ENCODE results near the gene PLEK2. TPM values are rescaled to one million over a fixed set of nuclear protein-coding genes. Genes with fewer than 3 reads are reported as not detected.

Gene PLEK2
- polyA plus RNA-seq, 1 donor from 2014 or later = not detected

- Histone ChIP-seq H3K27me3 (ENCODE audit: insufficient read depth, low read depth, low read length) (no peaks in the 10 kb centered on the region), H2AFZ (ENCODE audit: low read depth, low read length) (no peak overlapping the region), H3K27ac (ENCODE audit: low read length) (no peak overlapping the region), H3K9me2 (ENCODE audit: insufficient read depth, low read length) (no peaks in the 10 kb centered on the region), H3K9ac (ENCODE audit: low read length) (no peak overlapping the region), H3K79me2 (replicated peaks; ENCODE audit: insufficient read depth, low read length) (no peaks in the 10 kb centered on the region), H3F3A (ENCODE audit: insufficient read depth, low read length, poor library complexity, severe bottlenecking) (no peaks in the 10 kb centered on the region), H4K20me1 (ENCODE audit: insufficient read depth) (no peaks in the 10 kb centered on the region), H3K9me3 (ENCODE audit: low read length) (no peaks in the 10 kb centered on the region), H3K36me3 (ENCODE audit: insufficient read depth, low read length) (no peaks in the 10 kb centered on the region), H3K4me2 (ENCODE audit: low read length) (no peak overlapping the region), H3K4me3 (ENCODE audit: low read length) (no peak overlapping the region)
- no peak for TF ChIP-seq REST (IDR thresholded peaks at IDR 0.05; ENCODE audit: borderline replicate concordance)
- no peak for TF ChIP-seq SMC3 (conservative IDR thresholded peaks at IDR 0.05; ENCODE audit: poor library complexity)
- no peak for TF ChIP-seq EP300 (conservative IDR thresholded peaks at IDR 0.05; ENCODE audit: poor library complexity, severe bottlenecking)
- no peak for TF ChIP-seq POLR2AphosphoS5 (IDR thresholded peaks at IDR 0.05)
- TF ChIP-seq RAD21 (conservative IDR thresholded peaks at IDR 0.05) = no peak
- TF ChIP-seq MXI1 (conservative IDR thresholded peaks at IDR 0.05; ENCODE audit: poor library complexity, severe bottlenecking) = no peak
- no peak for TF ChIP-seq EZH2 (IDR thresholded peaks at IDR 0.05; ENCODE audit: borderline replicate concordance, insufficient read depth, low read length, poor library complexity, severe bottlenecking)
- TF ChIP-seq TAF1 (IDR thresholded peaks at IDR 0.05; ENCODE audit: low read depth) = no peak
- no peak for TF ChIP-seq CTCF (IDR thresholded peaks at IDR 0.05; ENCODE audit: poor library complexity, severe bottlenecking)
Measured at GRCh38 chr14:67447033-67447381, 35.0 kb upstream of the PLEK2 start.

DNA sequence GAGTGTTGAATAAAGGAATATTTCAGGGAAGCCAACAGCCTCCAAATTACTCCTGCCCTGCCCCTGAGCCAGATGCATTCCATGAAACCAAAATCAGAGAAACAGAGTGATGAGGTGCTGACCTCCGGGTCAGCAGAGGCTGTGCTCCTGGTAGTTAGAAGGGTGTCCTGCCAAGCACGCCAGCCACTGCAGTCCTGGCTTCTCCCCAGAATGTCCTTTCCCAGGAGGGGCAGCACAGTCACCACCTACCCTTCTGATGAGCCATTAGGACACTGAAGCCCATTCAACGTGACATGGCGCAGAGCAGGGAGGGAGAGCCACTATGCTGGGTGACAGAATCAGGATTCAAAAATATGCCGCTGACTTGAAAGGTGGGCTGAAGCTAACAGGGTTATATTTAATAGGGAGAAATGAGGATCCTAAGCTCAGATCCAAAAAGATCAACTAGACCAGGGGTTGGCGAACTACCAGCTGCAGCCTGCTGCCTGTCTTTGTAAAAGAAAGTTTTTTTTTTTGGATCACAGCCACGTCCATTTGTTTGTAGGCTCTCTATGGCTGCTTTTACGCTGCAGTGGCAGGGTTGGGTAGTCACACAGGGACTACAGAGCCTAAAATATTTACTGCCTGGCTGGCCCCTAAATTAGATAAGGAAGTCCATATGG lies 34.5 kb upstream of the PLEK2 start:
- Histone ChIP-seq H3K4me3 (ENCODE audit: low read length) (no peak overlapping the region), H3K9ac (ENCODE audit: low read length) (no peak overlapping the region), H3F3A (ENCODE audit: insufficient read depth, low read length, poor library complexity, severe bottlenecking) (no peaks in the 10 kb centered on the region), H3K9me3 (ENCODE audit: low read length) (no peaks in the 10 kb centered on the region), H3K27ac (ENCODE audit: low read length) (no peak overlapping the region), H3K9me2 (ENCODE audit: insufficient read depth, low read length) (no peaks in the 10 kb centered on the region), H3K4me2 (ENCODE audit: low read length) (no peak overlapping the region), H4K20me1 (ENCODE audit: insufficient read depth) (no peaks in the 10 kb centered on the region), H3K36me3 (ENCODE audit: insufficient read depth, low read length) (no peaks in the 10 kb centered on the region), H2AFZ (ENCODE audit: low read depth, low read length) (no peak overlapping the region), H3K27me3 (ENCODE audit: insufficient read depth, low read depth, low read length) (no peaks in the 10 kb centered on the region), H3K79me2 (replicated peaks; ENCODE audit: insufficient read depth, low read length) (no peaks in the 10 kb centered on the region)
- no peak for TF ChIP-seq REST (IDR thresholded peaks at IDR 0.05; ENCODE audit: borderline replicate concordance)
- TF ChIP-seq MXI1 (conservative IDR thresholded peaks at IDR 0.05; ENCODE audit: poor library complexity, severe bottlenecking) = no peak
- TF ChIP-seq SMC3 (conservative IDR thresholded peaks at IDR 0.05; ENCODE audit: poor library complexity) = no peak
- TF ChIP-seq EP300 (conservative IDR thresholded peaks at IDR 0.05; ENCODE audit: poor library complexity, severe bottlenecking) = no peak
- TF ChIP-seq RAD21 (conservative IDR thresholded peaks at IDR 0.05) = no peak
- no peak for TF ChIP-seq CTCF (IDR thresholded peaks at IDR 0.05; ENCODE audit: poor library complexity, severe bottlenecking)
- TF ChIP-seq TAF1 (IDR thresholded peaks at IDR 0.05; ENCODE audit: low read depth) = no peak
- TF ChIP-seq EZH2 (IDR thresholded peaks at IDR 0.05; ENCODE audit: borderline replicate concordance, insufficient read depth, low read length, poor library complexity, severe bottlenecking) = no peak
- TF ChIP-seq POLR2AphosphoS5 (IDR thresholded peaks at IDR 0.05) = no peak
